SU-DHL-6 (cell line): ENCODE data around the gene MAN1B1.

Experiments
- CTCF ChIP-seq: fragments of 200-600 bp; sonication (generic); IDR thresholded peaks from one replicate; pipeline ENCODE4 v1.5.1; 2017; ENCODE audit warnings: antibody characterized with exemption, mild to moderate bottlenecking, low read length, moderate library complexity; ENCODE audit not compliant: insufficient read depth, poor library complexity, severe bottlenecking
- EZH2phosphoT487 ChIP-seq: fragments of 200-600 bp; sonication (generic), shearing (Covaris generic); conservative IDR thresholded peaks from 2 replicates; pipeline ENCODE4 v1.6.1; 2018; ENCODE audit warnings: mild to moderate bottlenecking, antibody characterized with exemption, low read length, moderate library complexity, mixed read lengths

DNA sequence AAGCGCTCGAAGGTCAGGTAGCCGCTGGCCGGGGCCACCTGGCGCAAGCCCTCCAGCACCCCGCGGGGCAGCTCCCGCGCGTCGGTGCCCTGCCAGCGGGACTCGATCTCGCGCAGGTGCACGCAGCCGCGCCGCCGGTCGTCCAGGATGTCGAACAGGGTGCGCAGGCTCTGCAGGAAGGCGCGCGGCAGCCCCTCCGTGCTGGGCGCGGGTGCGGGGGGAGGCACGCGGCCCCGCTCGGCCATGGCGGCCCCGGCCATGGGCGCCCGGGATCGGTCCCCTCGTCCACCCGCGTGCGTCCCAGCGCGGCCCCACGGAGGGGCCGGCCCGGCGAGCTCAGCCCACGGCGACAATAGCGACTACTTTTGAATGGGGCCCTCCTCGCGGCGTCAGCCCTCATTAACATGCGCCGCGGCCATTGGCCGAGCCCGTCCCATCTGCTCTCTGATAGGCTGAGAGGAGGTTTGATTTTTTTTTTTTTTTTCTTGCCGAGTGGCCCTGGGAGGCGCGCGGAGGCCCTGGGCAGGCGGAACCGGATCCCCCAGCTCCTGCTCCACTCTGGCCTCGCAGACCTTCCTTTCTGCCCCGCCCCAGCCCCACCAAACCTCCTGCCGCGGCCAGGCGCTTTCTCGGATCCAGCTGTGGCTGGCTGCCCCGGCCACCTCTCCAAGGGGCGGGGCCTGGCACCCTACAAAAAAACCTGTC is 16.4 kb upstream of the MAN1B1 start, which contains the start of gene SAPCD2:
- TF ChIP-seq CTCF (no peak), EZH2phosphoT487 (no peak)
